A673 (cell line): Measurements from ENCODE around the gene MUS81.
"Not testable (repeated sequence)": the region's sequence is repeated elsewhere in the genome, so short reads cannot be mapped to it uniquely, and the experiment has no call there.

Experiments
- EZH2 ChIP-seq: fragments of 200-600 bp; sonication (generic); IDR thresholded peaks from 2 replicates; pipeline ENCODE4 v1.6.1; 2017; ENCODE audit warnings: borderline replicate concordance, low read depth, mild to moderate bottlenecking, mixed read lengths, antibody characterized with exemption, low read length; ENCODE audit not compliant: poor library complexity, severe bottlenecking
- TF ChIP-seq, protein P1 (sequence below): fragments of 300-800, 200-600 bp; sonication (generic); conservative IDR thresholded peaks from 2 replicates; pipeline ENCODE4 v1.5.1; 2017; ENCODE audit warnings: low read depth, mild to moderate bottlenecking, antibody characterized with exemption, low read length, moderate library complexity, mixed read lengths

DNA sequence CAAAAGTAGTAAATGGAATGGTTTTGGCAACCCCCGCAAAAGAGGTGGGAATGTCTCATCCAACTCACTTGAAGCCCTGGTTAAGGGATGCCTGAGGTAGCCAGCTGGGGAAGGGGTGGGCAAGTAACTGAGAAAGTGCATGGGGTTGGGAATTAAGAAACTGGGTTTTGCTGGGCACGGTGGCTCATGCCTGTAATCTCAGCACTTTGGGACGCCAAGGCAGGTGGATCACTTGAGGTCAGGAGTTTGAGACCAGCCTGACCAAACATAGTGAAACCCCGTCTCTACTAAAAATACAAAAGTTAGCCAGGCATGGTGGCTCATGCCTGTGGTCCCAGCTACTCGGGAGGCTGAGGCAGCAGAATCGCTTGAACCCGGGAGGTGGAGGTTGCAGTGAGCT, 11.5 kb upstream of the MUS81 start:
- TF ChIP-seq, protein P1, sequence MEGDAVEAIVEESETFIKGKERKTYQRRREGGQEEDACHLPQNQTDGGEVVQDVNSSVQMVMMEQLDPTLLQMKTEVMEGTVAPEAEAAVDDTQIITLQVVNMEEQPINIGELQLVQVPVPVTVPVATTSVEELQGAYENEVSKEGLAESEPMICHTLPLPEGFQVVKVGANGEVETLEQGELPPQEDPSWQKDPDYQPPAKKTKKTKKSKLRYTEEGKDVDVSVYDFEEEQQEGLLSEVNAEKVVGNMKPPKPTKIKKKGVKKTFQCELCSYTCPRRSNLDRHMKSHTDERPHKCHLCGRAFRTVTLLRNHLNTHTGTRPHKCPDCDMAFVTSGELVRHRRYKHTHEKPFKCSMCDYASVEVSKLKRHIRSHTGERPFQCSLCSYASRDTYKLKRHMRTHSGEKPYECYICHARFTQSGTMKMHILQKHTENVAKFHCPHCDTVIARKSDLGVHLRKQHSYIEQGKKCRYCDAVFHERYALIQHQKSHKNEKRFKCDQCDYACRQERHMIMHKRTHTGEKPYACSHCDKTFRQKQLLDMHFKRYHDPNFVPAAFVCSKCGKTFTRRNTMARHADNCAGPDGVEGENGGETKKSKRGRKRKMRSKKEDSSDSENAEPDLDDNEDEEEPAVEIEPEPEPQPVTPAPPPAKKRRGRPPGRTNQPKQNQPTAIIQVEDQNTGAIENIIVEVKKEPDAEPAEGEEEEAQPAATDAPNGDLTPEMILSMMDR, result not testable (repeated sequence)
- not testable (repeated sequence) for TF ChIP-seq EZH2
